SIG-M5 treated with dmso at 0.1 percent for 504 hours (cell line): ENCODE data around the gene TROAP.

Source experiments
- DNase-seq: peaks from one replicate; lab custom pipeline; 2025; ENCODE audit not compliant: unreplicated experiment; lab: John Stamatoyannopoulos, UW

Gene TROAP

DNA sequence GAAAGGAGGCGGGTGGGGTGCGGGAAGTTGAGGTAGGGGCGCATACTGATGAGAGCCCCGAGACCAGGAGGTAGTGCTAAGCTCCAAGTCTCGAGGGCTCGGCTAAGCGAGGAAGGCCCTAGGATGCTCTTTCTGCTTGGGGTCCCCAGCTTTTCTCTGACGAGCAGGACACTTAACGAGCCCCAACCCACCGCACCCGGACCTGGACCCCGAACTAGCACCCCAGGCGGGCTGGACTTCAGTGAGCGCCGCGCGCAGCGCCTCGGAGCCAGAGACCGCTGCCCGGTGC, 18.7 kb downstream of the TROAP start:
- no peak for DNase-seq

- peak; percentile 85 for DNase-seq
These were observed 19.2 kb downstream of the TROAP start for GRCh38 chr12:49342066-49342913.

DNA sequence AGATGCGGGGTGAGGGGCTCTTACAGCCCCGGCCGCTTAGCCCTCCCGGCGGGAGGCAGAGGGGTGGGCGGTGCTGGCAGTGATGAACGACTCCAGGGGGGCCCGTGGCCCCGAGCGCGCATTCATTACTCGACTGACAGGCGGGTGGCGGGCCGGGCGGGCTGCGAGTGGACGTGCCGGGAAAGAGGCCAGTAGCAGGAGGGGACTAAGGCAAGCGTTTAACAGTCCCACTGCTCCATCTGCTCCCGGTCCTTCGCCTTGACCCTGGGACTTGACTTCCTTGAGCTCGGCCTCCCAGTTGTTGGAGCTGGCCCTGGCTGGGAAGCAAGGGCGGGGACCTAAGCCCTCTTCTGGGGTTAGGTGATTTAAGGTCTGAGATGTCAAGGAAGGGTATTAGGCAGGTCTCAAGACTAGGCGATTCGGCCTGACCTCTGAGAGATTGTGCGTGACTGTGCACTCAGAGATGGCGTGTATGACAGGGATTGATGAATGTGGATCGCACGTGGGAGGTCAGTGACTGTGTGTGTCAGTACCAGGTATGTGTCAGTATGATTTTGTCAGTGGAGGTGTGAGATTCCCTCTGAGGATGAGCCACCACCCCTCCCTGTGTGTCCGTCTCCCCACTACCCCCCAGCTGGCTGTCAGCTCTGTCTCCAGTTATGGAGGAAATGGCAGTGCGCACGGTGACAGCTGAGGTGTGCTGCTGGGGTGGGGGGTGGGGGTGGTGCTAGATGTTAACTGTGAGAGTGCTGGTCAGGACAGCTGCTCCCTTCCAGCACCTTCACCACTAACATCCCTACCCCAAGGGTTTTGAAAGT, 20.1 kb downstream of the TROAP start:
- DNase-seq: no peak

DNA sequence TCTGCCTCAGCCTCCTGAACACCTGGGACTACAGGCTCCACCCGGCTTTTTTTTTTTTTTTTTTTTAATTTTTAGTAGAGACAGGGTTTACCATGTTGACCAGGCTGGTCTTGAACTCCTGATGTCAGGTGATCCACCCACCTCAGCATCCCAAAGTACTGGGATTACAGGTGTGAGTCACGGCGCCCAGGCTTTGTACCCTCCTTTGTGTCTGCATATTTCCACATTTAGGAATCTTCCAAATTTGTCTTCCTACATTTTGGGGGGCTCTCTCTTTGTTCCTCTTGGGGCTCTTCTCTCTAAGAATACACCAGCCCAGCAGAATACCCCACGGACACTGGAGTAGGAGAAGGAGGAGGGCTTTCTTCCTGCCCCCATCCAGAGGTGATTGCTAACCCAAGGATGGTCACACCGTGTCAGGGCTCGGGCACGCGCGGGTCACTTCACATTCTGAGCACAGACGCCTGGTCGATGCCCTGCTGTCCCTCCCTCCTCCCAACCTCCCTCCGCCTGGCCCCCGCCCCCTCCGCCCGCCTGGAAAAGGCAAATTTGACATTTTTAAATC, 21.5 kb downstream of the TROAP start:
- no peak for DNase-seq

DNA sequence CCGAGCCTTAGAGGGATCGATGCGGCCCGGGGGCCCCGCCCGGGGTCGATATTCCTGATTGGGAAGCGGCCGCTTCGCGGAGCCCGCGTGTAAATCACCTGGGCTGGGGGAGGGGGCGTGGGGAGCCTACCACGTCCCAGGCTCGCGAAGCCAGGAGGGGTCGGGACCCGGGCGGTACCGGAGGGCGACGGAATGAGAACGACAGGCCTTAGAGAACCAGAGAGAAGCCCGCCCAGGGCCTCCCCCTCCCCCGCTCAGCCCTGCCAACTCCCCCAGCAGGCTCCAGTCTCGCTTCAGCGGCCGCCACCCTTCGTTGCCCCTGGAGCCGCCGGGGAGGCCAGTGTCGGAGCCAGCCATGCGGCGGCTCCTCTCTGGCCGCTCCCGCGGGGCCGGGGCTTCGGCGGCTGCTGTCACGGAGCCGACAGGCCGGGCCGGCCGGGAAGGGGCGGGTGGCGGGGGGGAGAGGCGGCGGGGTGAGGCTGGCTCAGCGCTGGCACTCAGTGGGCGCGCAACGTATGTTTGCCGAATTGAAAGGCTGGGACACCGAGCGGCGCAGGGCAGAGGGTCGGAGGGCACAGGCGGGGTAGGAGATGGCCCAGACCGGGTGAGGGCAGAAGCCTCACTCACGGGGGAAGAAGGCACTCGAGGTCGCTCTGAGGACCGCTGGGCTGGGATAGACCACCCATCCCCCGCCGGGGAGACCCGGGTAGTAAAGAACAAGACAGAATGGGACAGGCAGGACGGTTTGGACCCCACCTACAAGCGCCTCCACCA, 22.2 kb downstream of the TROAP start:
- DNase-seq: no peak

GRCh38 chr12:49345825-49346658, 23.0 kb downstream of the TROAP start:
- DNase-seq: no peak

GRCh38 chr12:49346659-49347310, 23.7 kb downstream of the TROAP start, which contains the start of gene DNAJC22:
Gene DNAJC22, plus strand, starts transcription at chr12:49346888. Its CDS starts 1,985 bp downstream, at chr12:49348873.
- DNase-seq: peak; percentile 41

DNA sequence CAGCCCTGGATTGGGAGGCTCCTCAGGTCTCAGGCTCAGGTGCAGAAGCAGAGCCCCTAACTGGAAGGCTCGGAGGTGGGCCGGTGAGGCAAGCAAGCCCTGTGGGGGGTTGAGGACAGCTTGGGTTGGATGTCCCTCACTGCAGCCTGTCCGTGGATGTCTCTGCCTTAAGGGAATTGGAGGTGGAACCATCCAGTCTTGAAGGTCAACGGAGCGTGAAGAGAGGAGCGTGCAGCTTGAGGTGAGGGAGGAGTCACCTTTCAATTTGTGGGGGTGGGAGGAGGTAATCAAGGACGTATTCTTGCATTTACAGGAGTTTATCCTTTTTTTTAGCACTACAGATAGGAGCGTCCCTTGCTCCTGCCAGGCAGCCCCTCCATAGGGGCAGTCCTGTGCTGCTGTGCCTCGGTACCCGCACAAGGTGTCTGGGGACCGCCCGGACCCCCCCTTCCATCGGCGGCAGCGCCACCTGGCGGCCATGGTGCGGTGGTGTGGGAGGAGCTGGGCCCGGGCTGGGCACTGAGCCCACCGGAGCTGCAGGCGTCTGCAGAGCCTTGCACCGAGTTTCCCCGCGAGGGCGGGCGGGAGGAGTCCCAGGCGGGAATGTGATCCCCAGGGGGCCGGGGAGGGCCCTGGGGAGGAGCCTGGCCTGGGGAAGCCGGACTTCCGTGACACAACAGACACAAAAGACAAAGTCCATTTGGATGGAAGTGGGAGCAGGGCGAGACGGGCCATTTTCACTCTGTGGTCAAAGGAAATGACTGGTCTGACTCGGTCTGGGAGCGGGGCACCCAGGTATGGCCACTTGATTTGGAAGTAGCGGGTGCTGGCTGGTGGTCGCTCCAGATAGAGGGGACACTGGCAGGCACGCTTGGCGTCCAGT, 24.5 kb downstream of the TROAP start:
- peak; percentile 47 for DNase-seq

DNA sequence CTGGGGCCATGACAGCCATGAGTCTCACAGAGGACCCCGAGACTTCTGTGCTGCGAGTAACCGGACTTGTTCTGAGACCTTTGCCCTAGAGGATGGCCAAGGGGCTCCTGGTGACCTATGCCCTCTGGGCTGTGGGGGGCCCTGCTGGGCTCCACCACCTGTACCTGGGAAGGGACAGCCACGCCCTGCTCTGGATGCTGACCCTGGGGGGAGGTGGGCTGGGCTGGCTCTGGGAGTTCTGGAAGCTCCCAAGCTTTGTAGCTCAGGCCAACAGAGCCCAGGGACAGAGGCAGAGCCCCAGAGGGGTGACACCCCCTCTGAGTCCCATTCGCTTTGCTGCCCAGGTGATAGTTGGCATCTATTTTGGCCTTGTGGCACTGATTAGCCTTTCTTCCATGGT, 25.7 kb downstream of the TROAP start:
- no peak for DNase-seq

DNA sequence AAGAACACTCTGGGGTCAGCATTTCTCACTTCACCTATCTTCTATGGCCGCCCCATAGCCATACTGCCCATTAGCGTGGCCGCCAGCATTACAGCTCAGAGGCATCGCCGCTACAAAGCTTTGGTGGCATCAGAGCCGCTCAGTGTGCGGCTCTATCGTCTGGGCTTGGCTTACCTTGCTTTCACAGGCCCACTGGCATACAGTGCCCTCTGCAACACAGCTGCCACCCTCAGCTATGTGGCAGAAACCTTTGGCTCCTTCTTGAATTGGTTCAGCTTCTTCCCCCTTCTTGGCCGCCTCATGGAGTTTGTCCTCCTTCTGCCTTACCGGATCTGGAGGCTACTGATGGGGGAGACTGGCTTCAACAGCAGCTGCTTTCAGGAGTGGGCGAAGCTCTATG, 26.2 kb downstream of the TROAP start:
- DNase-seq: no peak

DNA sequence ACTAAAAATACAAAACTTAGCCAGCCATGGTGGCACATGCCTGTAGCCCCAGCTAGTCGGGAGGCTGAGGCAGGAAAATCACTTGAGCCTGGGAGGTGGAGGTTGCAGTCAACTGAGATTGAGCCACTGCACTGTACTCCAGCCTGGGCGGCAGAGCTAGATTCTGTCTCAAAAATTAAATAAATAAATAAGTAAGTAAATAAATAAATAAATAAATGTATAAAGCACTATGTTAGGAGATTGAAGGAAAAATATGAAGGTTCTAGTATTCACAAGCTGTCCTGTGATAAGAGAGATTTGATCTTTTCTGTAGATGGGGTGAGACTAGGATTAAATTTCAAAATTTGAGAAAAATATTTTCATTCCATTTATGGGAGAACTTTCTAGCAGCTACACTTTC, 29.3 kb downstream of the TROAP start:
- no peak for DNase-seq

GRCh38 chr12:49355913-49356312, 32.9 kb downstream of the TROAP start:
- no peak for DNase-seq

DNA sequence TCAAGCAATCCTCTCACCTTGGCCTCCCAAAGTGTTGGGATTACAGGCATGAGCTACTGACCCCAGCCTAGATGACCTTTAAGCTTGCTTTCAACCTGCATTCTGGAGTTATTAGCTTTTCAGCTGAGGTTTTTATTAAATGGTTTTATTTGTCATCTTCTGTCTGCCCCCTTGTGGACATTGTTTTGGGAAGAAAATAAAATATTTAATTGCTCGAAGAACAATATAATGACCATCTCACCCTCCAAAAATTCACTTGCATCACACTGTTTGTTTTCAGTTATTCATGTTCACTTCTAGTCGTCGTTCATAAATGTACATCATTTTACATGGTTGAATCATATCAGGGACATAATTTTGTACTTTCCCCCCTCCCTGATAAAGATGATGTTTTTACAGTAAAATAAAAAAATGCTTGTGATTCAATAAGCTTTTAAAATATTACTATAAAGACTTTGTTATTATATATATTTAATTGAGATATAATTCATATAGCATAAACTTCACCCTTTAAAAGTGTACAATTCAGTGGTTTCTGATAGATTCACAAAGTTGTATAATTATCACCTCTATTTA, 34.1 kb downstream of the TROAP start:
- no peak for DNase-seq

DNA sequence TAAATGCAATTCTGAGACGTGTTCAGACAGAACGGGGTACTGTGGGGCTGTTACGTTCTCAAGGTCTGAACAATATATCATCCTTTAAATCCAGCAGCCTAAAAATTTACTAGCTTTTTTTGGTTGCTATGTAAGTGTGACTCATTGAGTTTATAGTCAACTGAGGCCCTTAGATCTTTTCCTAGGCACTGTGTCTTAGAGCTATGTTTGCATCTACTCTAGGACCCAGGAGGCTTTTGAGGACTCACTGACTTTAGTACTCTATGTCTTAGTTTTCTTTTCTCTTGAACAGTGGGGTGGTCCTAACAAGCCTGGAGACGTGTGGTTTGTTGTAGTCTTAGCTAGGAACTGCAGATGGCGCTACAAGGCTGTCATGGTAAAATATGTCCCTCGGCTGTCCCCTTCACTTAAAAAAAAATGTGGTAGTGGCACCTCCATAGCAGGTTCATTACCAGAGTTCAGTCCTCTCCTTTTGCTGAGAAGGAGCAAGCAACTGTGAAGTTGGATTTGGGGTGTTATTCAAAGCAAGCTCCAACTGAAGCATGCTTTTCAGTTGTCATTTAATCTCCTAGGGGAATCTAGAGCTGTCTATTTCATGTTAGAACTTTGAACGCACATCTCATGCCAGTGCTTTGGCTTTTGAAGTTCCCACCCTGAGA, 35.6 kb downstream of the TROAP start:
- peak; percentile 73 for DNase-seq

DNA sequence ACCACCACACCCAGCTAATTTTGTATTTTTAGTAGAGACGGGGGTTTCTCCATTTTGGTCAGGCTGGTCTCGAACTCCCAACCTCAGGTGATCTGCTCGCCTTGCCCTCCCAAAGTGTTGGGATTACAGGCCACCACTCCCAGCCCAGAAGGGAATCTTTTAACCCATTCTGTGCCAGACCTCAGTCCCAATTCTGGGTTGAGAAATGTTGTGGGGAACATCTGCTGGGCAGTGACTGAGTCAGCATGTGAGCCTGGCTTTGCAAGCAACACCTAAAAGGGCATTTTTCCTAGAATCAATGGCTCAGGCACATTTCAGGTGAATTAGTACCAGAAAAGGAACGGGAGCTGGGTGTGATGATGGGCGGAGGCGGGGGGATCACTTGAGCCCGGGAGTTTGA, 36.6 kb downstream of the TROAP start:
- DNase-seq: no peak

DNA sequence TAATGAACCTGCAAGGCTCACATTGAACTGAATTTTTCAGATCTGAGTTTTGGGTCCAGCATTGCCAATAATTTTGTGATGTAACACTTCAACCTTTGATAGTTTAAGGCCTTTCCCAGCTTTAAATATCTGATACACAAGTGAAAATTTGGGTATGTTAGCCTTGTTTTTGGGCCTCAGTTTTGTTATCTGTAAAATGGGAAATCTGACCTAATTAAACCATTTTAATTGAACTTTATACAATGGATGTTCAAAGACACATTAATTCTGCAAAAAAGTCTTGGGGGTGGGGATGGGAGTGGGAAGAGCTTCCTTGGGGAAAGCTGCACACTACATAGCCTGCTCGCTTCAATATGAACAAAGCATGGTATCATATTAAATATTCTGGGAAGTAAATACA, 39.0 kb downstream of the TROAP start:
- DNase-seq: no peak

- peak; percentile 45 for DNase-seq
These were observed 41.9 kb downstream of the TROAP start for GRCh38 chr12:49364989-49365388.

DNA sequence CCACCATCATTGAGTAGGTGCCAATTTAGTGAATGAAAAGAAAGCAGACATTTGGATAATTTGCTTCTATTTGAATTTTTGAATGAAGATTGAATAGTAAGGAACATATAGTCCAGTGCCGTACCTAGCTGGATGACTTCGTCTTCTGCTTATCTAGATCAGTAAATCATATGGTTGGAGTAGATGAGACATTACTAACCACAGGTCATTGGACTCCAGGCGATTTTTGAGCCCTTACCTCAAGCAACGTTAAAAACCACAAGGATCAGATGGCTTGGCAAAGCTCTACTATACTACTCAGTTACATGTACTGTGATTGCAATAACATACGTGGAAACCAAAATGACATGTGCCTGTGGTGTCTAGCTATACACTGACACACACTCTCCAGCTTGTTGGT, 42.5 kb downstream of the TROAP start:
- no peak for DNase-seq
